HEK293 (cell line): ENCODE measurements around the gene PPCDC.

Experiments used
- MYNN ChIP-seq: fragments of 450-650 bp; formaldehyde crosslinking; IDR thresholded peaks from 2 replicates; pipeline ENCODE4 v1.5.1; 2016; ENCODE audit warnings: missing biosample characterization, missing genetic modification characterization, borderline replicate concordance
- TRIM28 ChIP-seq: IDR thresholded peaks from 2 replicates; pipeline ENCODE4 v1.6.1; 2011; ENCODE audit warnings: low read length, control low read depth, borderline replicate concordance
- ZBTB1 ChIP-seq: fragments of 450-650 bp; formaldehyde crosslinking; IDR thresholded peaks from 2 replicates; pipeline ENCODE4 v1.5.1; 2016; ENCODE audit warnings: missing biosample characterization, missing genetic modification characterization
- ZBTB48 ChIP-seq: fragments of 450-650 bp; formaldehyde crosslinking; IDR thresholded peaks from 2 replicates; pipeline ENCODE4 v1.5.1; 2016; ENCODE audit warnings: missing biosample characterization, missing genetic modification characterization
- ZFHX2 ChIP-seq: fragments of 450-650 bp; formaldehyde crosslinking; conservative IDR thresholded peaks from 2 replicates; pipeline ENCODE4 v1.5.1; 2016; ENCODE audit warnings: missing biosample characterization, missing genetic modification characterization
- ZFP37 ChIP-seq: fragments of 450-650 bp; formaldehyde crosslinking; IDR thresholded peaks from 2 replicates; pipeline ENCODE4 v1.5.1; 2016; ENCODE audit warnings: missing biosample characterization, missing genetic modification characterization
- ZNF221 ChIP-seq: fragments of 450-650 bp; formaldehyde crosslinking; IDR thresholded peaks from 2 replicates; pipeline ENCODE4 v1.5.1; 2017; ENCODE audit warnings: missing biosample characterization, missing genetic modification characterization, borderline replicate concordance
- ZNF274 ChIP-seq, 2 experiments: fragments of 200-500 bp in 1 of 2; fragments of 450-650 bp in 1 of 2; sonication (Bioruptor generic) in 1 of 2; formaldehyde crosslinking in 1 of 2; IDR thresholded peaks; 2 replicates each; pipeline versions ENCODE4 v1.5.1 to v1.6.1; 2014 to 2016; ENCODE audit warnings: borderline replicate concordance in 1 of 2, inconsistent platforms in 1 of 2, low read length in 1 of 2, missing biosample characterization in 1 of 2, missing genetic modification characterization in 1 of 2
- ZNF416 ChIP-seq: fragments of 450-650 bp; formaldehyde crosslinking; IDR thresholded peaks from 2 replicates; pipeline ENCODE4 v1.5.1; 2016; ENCODE audit warnings: missing biosample characterization, missing genetic modification characterization
- TF ChIP-seq, protein P1 (sequence below): fragments of 450-650 bp; formaldehyde crosslinking; IDR thresholded peaks from 2 replicates; pipeline ENCODE4 v1.5.1; 2016; ENCODE audit warnings: missing biosample characterization, missing genetic modification characterization
- TF ChIP-seq, protein P2 (sequence below): fragments of 450-650 bp; formaldehyde crosslinking; IDR thresholded peaks from 2 replicates; pipeline ENCODE4 v1.5.1; 2016; ENCODE audit warnings: missing biosample characterization, missing genetic modification characterization
- TF ChIP-seq, protein P3 (sequence below): fragments of 450-650 bp; formaldehyde crosslinking; IDR thresholded peaks from 2 replicates; pipeline ENCODE4 v1.5.0; 2017; ENCODE audit warnings: missing biosample characterization, missing genetic modification characterization, borderline replicate concordance

DNA sequence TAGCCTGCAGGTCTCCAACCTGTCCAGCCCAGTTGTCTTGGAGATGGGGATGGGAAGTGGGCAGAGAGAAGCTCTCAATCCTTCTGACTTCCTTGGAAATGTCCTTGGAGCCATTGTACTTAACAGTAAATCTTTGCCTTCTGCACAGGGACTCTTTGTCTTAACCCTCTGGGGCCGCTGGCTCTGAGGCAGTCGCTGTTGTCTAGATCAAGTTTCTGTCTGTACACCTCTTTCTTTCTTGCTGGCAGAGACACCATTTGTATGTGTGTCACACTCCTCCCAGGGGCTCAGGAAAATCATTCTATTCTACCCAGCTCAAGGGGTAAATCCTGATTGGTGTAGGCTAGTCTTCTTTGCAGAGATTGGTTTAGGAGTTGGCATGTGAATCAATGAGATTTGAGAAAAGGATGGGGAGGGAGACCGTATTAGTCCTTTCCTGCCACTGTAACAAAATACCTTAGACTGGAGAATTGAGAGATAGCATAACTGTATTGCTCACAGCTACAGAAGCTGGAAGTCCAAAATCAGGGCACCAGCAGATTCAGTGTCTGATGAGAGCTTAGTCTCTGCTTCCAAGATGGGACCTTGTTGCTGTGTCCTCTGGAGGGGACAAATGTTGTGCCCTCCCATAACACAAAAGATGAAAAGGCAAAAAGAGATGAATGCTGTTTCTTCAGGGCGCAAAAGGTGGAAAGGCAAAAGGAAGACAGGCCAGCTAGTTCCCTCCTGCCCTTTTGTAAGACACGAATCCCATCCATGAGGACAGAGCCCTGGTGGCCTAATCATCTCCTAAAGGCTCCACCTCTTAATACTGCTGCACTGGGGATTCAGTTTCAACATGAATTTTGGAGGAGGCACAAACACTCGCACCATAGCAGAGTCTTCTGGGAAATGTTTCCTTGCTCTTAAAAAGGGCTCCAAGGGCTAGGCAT lies 66.3 kb downstream of the PPCDC start:
- TF ChIP-seq, protein P1, sequence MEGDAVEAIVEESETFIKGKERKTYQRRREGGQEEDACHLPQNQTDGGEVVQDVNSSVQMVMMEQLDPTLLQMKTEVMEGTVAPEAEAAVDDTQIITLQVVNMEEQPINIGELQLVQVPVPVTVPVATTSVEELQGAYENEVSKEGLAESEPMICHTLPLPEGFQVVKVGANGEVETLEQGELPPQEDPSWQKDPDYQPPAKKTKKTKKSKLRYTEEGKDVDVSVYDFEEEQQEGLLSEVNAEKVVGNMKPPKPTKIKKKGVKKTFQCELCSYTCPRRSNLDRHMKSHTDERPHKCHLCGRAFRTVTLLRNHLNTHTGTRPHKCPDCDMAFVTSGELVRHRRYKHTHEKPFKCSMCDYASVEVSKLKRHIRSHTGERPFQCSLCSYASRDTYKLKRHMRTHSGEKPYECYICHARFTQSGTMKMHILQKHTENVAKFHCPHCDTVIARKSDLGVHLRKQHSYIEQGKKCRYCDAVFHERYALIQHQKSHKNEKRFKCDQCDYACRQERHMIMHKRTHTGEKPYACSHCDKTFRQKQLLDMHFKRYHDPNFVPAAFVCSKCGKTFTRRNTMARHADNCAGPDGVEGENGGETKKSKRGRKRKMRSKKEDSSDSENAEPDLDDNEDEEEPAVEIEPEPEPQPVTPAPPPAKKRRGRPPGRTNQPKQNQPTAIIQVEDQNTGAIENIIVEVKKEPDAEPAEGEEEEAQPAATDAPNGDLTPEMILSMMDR, result no peak
- TF ChIP-seq TRIM28, result no peak
- no peak for TF ChIP-seq ZBTB1 (tag by site-specific recombination)
- TF ChIP-seq, protein P2, sequence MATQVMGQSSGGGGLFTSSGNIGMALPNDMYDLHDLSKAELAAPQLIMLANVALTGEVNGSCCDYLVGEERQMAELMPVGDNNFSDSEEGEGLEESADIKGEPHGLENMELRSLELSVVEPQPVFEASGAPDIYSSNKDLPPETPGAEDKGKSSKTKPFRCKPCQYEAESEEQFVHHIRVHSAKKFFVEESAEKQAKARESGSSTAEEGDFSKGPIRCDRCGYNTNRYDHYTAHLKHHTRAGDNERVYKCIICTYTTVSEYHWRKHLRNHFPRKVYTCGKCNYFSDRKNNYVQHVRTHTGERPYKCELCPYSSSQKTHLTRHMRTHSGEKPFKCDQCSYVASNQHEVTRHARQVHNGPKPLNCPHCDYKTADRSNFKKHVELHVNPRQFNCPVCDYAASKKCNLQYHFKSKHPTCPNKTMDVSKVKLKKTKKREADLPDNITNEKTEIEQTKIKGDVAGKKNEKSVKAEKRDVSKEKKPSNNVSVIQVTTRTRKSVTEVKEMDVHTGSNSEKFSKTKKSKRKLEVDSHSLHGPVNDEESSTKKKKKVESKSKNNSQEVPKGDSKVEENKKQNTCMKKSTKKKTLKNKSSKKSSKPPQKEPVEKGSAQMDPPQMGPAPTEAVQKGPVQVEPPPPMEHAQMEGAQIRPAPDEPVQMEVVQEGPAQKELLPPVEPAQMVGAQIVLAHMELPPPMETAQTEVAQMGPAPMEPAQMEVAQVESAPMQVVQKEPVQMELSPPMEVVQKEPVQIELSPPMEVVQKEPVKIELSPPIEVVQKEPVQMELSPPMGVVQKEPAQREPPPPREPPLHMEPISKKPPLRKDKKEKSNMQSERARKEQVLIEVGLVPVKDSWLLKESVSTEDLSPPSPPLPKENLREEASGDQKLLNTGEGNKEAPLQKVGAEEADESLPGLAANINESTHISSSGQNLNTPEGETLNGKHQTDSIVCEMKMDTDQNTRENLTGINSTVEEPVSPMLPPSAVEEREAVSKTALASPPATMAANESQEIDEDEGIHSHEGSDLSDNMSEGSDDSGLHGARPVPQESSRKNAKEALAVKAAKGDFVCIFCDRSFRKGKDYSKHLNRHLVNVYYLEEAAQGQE (tag by site-specific recombination), result no peak
- no peak for TF ChIP-seq ZFHX2 (tag by site-specific recombination)
- TF ChIP-seq ZFP37 (tag by site-specific recombination), result no peak
- no peak for TF ChIP-seq ZNF416 (tag by site-specific recombination)
- TF ChIP-seq ZNF274 (IDR thresholded peaks at IDR 0.05; ENCODE audit: low read length), result no peak
- no peak for TF ChIP-seq ZNF274 (tag by site-specific recombination; IDR thresholded peaks at IDR 0.05; ENCODE audit: borderline replicate concordance)
- TF ChIP-seq, protein P3, sequence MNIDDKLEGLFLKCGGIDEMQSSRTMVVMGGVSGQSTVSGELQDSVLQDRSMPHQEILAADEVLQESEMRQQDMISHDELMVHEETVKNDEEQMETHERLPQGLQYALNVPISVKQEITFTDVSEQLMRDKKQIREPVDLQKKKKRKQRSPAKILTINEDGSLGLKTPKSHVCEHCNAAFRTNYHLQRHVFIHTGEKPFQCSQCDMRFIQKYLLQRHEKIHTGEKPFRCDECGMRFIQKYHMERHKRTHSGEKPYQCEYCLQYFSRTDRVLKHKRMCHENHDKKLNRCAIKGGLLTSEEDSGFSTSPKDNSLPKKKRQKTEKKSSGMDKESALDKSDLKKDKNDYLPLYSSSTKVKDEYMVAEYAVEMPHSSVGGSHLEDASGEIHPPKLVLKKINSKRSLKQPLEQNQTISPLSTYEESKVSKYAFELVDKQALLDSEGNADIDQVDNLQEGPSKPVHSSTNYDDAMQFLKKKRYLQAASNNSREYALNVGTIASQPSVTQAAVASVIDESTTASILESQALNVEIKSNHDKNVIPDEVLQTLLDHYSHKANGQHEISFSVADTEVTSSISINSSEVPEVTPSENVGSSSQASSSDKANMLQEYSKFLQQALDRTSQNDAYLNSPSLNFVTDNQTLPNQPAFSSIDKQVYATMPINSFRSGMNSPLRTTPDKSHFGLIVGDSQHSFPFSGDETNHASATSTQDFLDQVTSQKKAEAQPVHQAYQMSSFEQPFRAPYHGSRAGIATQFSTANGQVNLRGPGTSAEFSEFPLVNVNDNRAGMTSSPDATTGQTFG (tag by site-specific recombination), result no peak
- no peak for TF ChIP-seq ZBTB48 (tag by site-specific recombination)
- no peak for TF ChIP-seq ZNF221
- no peak for TF ChIP-seq MYNN (tag by site-specific recombination)
